PC-3 (cell line): ENCODE data around the gene APOE.

ENCODE experiments used
- CTCF ChIP-seq: fragments of 300-600 bp; sonication (generic); conservative IDR thresholded peaks from 2 replicates; pipeline ENCODE4 v1.5.1; 2017; ENCODE audit warnings: antibody characterized with exemption, low read depth, mild to moderate bottlenecking, low read length
- EZH2 ChIP-seq: fragments of 300-600 bp; sonication (generic); IDR thresholded peaks from one replicate; pipeline ENCODE4 v1.6.1; 2017; ENCODE audit warnings: antibody characterized with exemption, mild to moderate bottlenecking, low read length; ENCODE audit not compliant: unreplicated experiment

GRCh38 chr19:44884566-44884965 is 21.0 kb upstream of the APOE start:
- TF ChIP-seq CTCF: no peak
- TF ChIP-seq EZH2: no peak
